WTC11 (cell line): ENCODE results near the gene IFI44L. TPM values are rescaled to one million over a fixed set of nuclear protein-coding genes. Genes with fewer than 3 reads are reported as not detected.

Experiments
- ATAC-seq: fragments of 200-7000 bp; cut with Tn5 transposase; 2 replicates; pipeline ENCODE4 v1.10.0; 2021; ENCODE audit warnings: mild to moderate bottlenecking, moderate library complexity
- CTCF ChIA-PET: fragments of 300-600 bp; sonication (Branson Sonifier 250); formaldehyde crosslinking; loops from one replicate; lab custom pipeline; 2021; ENCODE audit warnings: antibody characterized with exemption; lab: Charles Lee
- POLR2A ChIA-PET: fragments of 350-600 bp; sonication (Branson Sonifier 250); formaldehyde crosslinking; loops from one replicate; lab custom pipeline; 2021; ENCODE audit warnings: antibody characterized with exemption; lab: Charles Lee
- DNase-seq: peaks from one replicate; pipeline ENCODE4 v3.0.0; 2021; ENCODE audit warnings: low spot score
- H3K27ac Mint-ChIP-seq: 2 replicates; pipeline ENCODE4 v1.8.0; 2021; ENCODE audit warnings: mixed read lengths
- H3K27me3 Mint-ChIP-seq: 2 replicates; pipeline ENCODE4 v1.8.0; 2021; ENCODE audit warnings: low read depth, mild to moderate bottlenecking, moderate library complexity, mixed read lengths
- H3K36me3 Mint-ChIP-seq: 2 replicates; pipeline ENCODE4 v1.8.0; 2021; ENCODE audit warnings: mixed read lengths
- H3K4me1 Mint-ChIP-seq: 2 replicates; pipeline ENCODE4 v1.8.0; 2022; ENCODE audit warnings: mixed read lengths
- H3K4me3 Mint-ChIP-seq: 2 replicates; pipeline ENCODE4 v1.8.0; 2021; ENCODE audit warnings: mild to moderate bottlenecking, moderate library complexity, mixed read lengths
- H3K9me3 Mint-ChIP-seq: 2 replicates; pipeline ENCODE4 v1.8.0; 2021; ENCODE audit warnings: mixed read lengths
- ATF3 ChIP-seq: sonication (generic); formaldehyde crosslinking; conservative IDR thresholded peaks from 2 replicates; pipeline ENCODE4 v1.8.1; 2022; ENCODE audit warnings: mild to moderate bottlenecking, missing genetic modification reagents
- ERG ChIP-seq: fragments of 250-450 bp; sonication (Bioruptor Pico); IDR thresholded peaks from 2 replicates; pipeline ENCODE4 v1.8.0; 2021; ENCODE audit warnings: mild to moderate bottlenecking
- ESRRA ChIP-seq: sonication (generic); formaldehyde crosslinking; IDR thresholded peaks from 2 replicates; pipeline ENCODE4 v1.8.1; 2022; ENCODE audit warnings: mild to moderate bottlenecking, missing genetic modification reagents, borderline replicate concordance
- GRHL2 ChIP-seq: fragments of 250-450 bp; sonication (Bioruptor Pico); IDR thresholded peaks from 2 replicates; pipeline ENCODE4 v1.8.0; 2022; ENCODE audit warnings: mild to moderate bottlenecking, moderate library complexity; ENCODE audit not compliant: insufficient replicate concordance, severe bottlenecking
- IRF2 ChIP-seq: sonication (generic); formaldehyde crosslinking; IDR thresholded peaks from 2 replicates; pipeline ENCODE4 v1.8.0; 2022; ENCODE audit warnings: low read depth, missing genetic modification reagents, borderline replicate concordance
- NR1H2 ChIP-seq: sonication (generic); formaldehyde crosslinking; IDR thresholded peaks from 2 replicates; pipeline ENCODE4 v1.9.0; 2021; ENCODE audit warnings: mild to moderate bottlenecking, moderate library complexity, missing genetic modification reagents
- PRRX2 ChIP-seq: fragments of 250-450 bp; sonication (Bioruptor Pico); IDR thresholded peaks from 2 replicates; pipeline ENCODE4 v1.8.0; 2021; ENCODE audit warnings: mild to moderate bottlenecking
- RORB ChIP-seq: fragments of 250-450 bp; sonication (Bioruptor Pico); IDR thresholded peaks from 2 replicates; pipeline ENCODE4 v1.9.0; 2021; ENCODE audit warnings: mild to moderate bottlenecking
- TCF7 ChIP-seq: sonication (generic); formaldehyde crosslinking; IDR thresholded peaks from 2 replicates; pipeline ENCODE4 v1.8.0; 2022; ENCODE audit warnings: mild to moderate bottlenecking, low read depth, missing genetic modification reagents, moderate library complexity
- TEAD1 ChIP-seq: sonication (generic); formaldehyde crosslinking; IDR thresholded peaks from 2 replicates; pipeline ENCODE4 v1.8.0; 2022; ENCODE audit warnings: mild to moderate bottlenecking, missing genetic modification reagents
- TEAD4 ChIP-seq: sonication (generic); formaldehyde crosslinking; IDR thresholded peaks from 2 replicates; pipeline ENCODE4 v1.8.0; 2022; ENCODE audit warnings: mild to moderate bottlenecking, missing genetic modification reagents
- USF2 ChIP-seq: sonication (generic); formaldehyde crosslinking; IDR thresholded peaks from 2 replicates; pipeline ENCODE4 v1.8.1; 2023; ENCODE audit warnings: mild to moderate bottlenecking, missing genetic modification reagents, moderate library complexity
- ZBTB21 ChIP-seq: sonication (generic); formaldehyde crosslinking; IDR thresholded peaks from 2 replicates; pipeline ENCODE4 v1.8.1; 2023; ENCODE audit warnings: mild to moderate bottlenecking, missing genetic modification reagents, borderline replicate concordance
- ZNF219 ChIP-seq: sonication (generic); formaldehyde crosslinking; IDR thresholded peaks from 2 replicates; pipeline ENCODE4 v1.8.0; 2023; ENCODE audit warnings: missing genetic modification reagents, mild to moderate bottlenecking, borderline replicate concordance
- ZNF416 ChIP-seq: fragments of 250-450 bp; sonication (Bioruptor Pico); IDR thresholded peaks from 2 replicates; pipeline ENCODE4 v1.9.0; 2021; ENCODE audit warnings: mild to moderate bottlenecking, inconsistent platforms
- total RNA-seq: library from RNA; stranded (reverse); gene quantifications from 3 replicates; pipeline ENCODE4 v1.2.3, GENCODE V29; 2021
- TF ChIP-seq, protein P1 (sequence below): sonication (generic); formaldehyde crosslinking; IDR thresholded peaks from 2 replicates; pipeline ENCODE4 v1.8.0; 2023; ENCODE audit warnings: mild to moderate bottlenecking, missing genetic modification reagents
- TF ChIP-seq, protein P2 (sequence below): fragments of 250-450 bp; sonication (Bioruptor Pico); IDR thresholded peaks from 2 replicates; pipeline ENCODE4 v1.9.0; 2021; ENCODE audit warnings: mild to moderate bottlenecking
- TF ChIP-seq, protein P3 (sequence below): fragments of 250-450 bp; sonication (Bioruptor Pico); IDR thresholded peaks from 2 replicates; pipeline ENCODE4 v2.1.2; 2022; ENCODE audit warnings: mild to moderate bottlenecking, moderate library complexity
- TF ChIP-seq, protein P4 (sequence below): fragments of 250-450 bp; sonication (Bioruptor Pico); IDR thresholded peaks from 2 replicates; pipeline ENCODE4 v1.9.0; 2021; ENCODE audit warnings: moderate library complexity, mild to moderate bottlenecking, inconsistent platforms, borderline replicate concordance
- TF ChIP-seq, protein P5 (sequence below): sonication (generic); formaldehyde crosslinking; IDR thresholded peaks from 2 replicates; pipeline ENCODE4 v1.8.1; 2023; ENCODE audit warnings: mild to moderate bottlenecking, moderate library complexity, missing genetic modification reagents

Gene IFI44L
- total RNA-seq, 1 experiment from 2014 or later = 0.13 TPM

GRCh38 chr1:78687914-78688313 lies 67.7 kb downstream of the IFI44L start:
- Mint-ChIP-seq H3K4me3 (no peak overlapping the region), H3K27ac (no peak overlapping the region), H3K9me3 (peaks cover 17% of the 10 kb centered on the region), H3K27me3 (no peaks in the 10 kb centered on the region), H3K36me3 (peaks cover 8% of the 10 kb centered on the region), H3K4me1 (peaks cover 4% of the 10 kb centered on the region)
- ATAC-seq = no peak
- DNase-seq = no peak
- ChIA-PET POLR2A (no interaction called here), CTCF (no interaction called here)
- TF ChIP-seq PRRX2 (CRISPR knock-in tag) (no peak), ATF3 (no peak), ZNF219 (CRISPR knock-in tag) (no peak), GRHL2 (CRISPR knock-in tag) (no peak), RORB (CRISPR knock-in tag) (no peak), TEAD4 (CRISPR knock-in tag) (no peak), ZNF416 (no peak), NR1H2 (CRISPR knock-in tag) (no peak), ESRRA (CRISPR knock-in tag) (no peak), USF2 (CRISPR knock-in tag) (no peak), ZBTB21 (no peak), TEAD1 (no peak), ERG (CRISPR knock-in tag) (no peak), TCF7 (CRISPR knock-in tag) (no peak), IRF2 (no peak)
- TF ChIP-seq, protein P1, sequence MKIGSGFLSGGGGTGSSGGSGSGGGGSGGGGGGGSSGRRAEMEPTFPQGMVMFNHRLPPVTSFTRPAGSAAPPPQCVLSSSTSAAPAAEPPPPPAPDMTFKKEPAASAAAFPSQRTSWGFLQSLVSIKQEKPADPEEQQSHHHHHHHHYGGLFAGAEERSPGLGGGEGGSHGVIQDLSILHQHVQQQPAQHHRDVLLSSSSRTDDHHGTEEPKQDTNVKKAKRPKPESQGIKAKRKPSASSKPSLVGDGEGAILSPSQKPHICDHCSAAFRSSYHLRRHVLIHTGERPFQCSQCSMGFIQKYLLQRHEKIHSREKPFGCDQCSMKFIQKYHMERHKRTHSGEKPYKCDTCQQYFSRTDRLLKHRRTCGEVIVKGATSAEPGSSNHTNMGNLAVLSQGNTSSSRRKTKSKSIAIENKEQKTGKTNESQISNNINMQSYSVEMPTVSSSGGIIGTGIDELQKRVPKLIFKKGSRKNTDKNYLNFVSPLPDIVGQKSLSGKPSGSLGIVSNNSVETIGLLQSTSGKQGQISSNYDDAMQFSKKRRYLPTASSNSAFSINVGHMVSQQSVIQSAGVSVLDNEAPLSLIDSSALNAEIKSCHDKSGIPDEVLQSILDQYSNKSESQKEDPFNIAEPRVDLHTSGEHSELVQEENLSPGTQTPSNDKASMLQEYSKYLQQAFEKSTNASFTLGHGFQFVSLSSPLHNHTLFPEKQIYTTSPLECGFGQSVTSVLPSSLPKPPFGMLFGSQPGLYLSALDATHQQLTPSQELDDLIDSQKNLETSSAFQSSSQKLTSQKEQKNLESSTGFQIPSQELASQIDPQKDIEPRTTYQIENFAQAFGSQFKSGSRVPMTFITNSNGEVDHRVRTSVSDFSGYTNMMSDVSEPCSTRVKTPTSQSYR (CRISPR knock-in tag) = no peak
- TF ChIP-seq, protein P2, sequence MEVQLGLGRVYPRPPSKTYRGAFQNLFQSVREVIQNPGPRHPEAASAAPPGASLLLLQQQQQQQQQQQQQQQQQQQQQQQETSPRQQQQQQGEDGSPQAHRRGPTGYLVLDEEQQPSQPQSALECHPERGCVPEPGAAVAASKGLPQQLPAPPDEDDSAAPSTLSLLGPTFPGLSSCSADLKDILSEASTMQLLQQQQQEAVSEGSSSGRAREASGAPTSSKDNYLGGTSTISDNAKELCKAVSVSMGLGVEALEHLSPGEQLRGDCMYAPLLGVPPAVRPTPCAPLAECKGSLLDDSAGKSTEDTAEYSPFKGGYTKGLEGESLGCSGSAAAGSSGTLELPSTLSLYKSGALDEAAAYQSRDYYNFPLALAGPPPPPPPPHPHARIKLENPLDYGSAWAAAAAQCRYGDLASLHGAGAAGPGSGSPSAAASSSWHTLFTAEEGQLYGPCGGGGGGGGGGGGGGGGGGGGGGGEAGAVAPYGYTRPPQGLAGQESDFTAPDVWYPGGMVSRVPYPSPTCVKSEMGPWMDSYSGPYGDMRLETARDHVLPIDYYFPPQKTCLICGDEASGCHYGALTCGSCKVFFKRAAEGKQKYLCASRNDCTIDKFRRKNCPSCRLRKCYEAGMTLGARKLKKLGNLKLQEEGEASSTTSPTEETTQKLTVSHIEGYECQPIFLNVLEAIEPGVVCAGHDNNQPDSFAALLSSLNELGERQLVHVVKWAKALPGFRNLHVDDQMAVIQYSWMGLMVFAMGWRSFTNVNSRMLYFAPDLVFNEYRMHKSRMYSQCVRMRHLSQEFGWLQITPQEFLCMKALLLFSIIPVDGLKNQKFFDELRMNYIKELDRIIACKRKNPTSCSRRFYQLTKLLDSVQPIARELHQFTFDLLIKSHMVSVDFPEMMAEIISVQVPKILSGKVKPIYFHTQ (CRISPR knock-in tag) = no peak
- TF ChIP-seq, protein P3, sequence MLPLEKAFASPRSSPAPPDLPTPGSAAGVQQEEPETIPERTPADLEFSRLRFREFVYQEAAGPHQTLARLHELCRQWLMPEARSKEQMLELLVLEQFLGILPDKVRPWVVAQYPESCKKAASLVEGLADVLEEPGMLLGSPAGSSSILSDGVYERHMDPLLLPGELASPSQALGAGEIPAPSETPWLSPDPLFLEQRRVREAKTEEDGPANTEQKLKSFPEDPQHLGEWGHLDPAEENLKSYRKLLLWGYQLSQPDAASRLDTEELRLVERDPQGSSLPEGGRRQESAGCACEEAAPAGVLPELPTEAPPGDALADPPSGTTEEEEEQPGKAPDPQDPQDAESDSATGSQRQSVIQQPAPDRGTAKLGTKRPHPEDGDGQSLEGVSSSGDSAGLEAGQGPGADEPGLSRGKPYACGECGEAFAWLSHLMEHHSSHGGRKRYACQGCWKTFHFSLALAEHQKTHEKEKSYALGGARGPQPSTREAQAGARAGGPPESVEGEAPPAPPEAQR (CRISPR knock-in tag) = no peak
- TF ChIP-seq, protein P4, sequence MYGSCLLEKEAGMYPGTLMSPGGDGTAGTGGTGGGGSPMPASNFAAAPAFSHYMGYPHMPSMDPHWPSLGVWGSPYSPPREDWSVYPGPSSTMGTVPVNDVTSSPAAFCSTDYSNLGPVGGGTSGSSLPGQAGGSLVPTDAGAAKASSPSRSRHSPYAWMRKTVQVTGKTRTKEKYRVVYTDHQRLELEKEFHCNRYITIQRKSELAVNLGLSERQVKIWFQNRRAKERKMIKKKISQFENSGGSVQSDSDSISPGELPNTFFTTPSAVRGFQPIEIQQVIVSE = no peak
- TF ChIP-seq, protein P5, sequence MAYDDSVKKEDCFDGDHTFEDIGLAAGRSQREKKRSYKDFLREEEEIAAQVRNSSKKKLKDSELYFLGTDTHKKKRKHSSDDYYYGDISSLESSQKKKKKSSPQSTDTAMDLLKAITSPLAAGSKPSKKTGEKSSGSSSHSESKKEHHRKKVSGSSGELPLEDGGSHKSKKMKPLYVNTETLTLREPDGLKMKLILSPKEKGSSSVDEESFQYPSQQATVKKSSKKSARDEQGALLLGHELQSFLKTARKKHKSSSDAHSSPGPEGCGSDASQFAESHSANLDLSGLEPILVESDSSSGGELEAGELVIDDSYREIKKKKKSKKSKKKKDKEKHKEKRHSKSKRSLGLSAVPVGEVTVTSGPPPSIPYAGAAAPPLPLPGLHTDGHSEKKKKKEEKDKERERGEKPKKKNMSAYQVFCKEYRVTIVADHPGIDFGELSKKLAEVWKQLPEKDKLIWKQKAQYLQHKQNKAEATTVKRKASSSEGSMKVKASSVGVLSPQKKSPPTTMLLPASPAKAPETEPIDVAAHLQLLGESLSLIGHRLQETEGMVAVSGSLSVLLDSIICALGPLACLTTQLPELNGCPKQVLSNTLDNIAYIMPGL (CRISPR knock-in tag) = no peak
